Measurements from ENCODE around the gene HAPLN2. TPM values are rescaled to one million over a fixed set of nuclear protein-coding genes. Genes with fewer than 3 reads are reported as not detected.
A peak's percentile ranks its signal among the peaks of the same experiment; 100 is the strongest.
"Not testable (repeated sequence)": the region's sequence is repeated elsewhere in the genome, so short reads cannot be mapped to it uniquely, and the experiment has no call there.

Gene HAPLN2
- total RNA-seq, 1 donor from 2014 or later = 0.41 TPM

DNA sequence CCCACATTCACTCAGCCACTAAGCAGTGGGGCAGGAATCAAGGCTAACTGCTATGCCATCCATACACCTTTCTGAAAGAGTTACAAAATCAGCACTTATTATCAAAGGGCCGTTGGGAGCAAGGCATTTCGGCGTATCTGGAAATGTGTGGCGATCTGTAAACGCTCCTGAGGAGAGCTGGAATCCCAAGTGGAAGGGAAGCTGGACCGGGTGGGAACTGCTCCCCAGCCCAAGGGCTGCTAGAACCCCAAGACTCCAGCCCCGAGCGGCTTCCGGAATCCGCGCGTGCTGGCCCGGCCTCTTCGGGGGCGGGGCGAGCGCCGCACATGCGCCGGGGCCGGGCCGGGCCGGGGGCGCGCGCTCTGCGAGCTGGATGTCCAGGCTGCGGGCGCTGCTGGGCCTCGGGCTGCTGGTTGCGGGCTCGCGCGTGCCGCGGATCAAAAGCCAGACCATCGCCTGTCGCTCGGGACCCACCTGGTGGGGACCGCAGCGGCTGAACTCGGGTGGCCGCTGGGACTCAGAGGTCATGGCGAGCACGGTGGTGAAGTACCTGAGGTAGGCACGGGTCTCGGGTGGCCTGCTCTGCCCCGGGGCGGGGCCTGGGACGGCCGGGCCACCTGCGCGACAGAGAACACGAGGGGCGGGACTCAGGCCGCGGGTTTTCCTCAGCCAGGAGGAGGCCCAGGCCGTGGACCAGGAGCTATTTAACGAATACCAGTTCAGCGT is 27.6 kb upstream of the HAPLN2 start, which contains the start of gene NAXE:
TSS of gene NAXE (plus strand) at position 345 of the 726 bp plus-strand sequence. CDS start at position 374, 29 bp downstream.
- FAIRE-seq (no peak), DNase-seq (ENCODE audit: low spot score in 2 of 2) (peak; percentile 83 to 86)

DNA sequence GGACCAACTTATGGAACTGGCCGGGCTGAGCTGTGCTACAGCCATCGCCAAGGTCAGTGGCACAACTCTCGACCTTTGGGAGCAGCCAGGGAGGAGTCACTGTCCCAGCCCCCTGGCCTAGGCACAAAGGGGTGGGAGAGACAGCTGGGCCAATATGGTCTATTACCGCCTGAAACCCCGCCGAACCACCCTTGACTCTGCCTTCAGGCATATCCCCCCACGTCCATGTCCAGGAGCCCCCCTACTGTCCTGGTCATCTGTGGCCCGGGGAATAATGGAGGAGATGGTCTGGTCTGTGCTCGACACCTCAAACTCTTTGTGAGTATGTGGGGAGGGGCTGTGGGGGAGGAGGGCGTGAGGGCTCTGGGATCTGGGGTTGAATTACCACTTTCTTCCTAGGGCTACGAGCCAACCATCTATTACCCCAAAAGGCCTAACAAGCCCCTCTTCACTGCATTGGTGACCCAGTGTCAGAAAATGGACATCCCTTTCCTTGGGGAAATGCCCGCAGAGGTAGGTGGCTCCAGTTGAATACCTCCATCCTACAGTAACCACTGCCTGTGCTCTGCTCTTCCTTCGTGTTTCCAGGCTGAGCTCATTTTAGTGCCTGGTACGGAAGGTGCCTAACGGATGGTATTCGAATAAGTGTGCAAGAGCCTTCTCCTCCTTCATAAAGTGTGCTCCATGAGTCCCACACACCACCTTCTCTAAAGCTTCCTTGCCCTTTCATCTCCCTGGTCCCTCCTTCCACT is 26.9 kb upstream of the HAPLN2 start:
- DNase-seq (ENCODE audit: low spot score in 2 of 2) (no peak), FAIRE-seq (no peak)

DNA sequence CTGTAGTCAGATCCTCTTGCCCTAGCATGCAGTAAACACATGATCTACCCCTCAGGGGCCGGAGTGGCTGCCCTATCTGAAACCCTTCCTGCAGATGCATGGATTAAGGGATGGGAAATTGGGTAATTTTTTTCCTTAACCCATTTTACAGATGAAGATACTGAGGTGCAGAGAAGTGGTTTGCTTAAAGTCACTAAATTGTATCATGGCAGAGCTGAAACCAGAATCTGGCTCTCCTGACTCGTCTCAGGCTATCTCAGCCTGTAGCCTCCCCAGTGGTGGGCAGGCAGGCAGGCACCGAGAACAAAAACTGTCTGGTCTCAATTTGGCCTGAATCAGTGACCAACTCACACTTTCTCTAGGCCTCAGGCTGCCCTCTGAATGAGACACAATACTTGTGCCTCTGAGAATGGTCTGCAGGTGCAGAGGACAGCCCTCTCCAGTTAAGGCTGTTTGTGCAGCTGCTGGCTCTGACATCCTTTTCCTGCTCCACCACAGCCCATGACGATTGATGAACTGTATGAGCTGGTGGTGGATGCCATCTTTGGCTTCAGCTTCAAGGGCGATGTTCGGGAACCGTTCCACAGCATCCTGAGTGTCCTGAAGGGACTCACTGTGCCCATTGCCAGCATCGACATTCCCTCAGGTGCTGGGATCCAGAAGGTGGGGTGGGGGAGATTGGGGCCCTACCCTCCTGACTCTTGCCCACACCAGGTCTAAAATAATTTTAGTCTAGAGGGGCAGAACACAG is 26.1 kb upstream of the HAPLN2 start:
- FAIRE-seq = no peak
- DNase-seq (ENCODE audit: low spot score in 2 of 2) = no peak

DNA sequence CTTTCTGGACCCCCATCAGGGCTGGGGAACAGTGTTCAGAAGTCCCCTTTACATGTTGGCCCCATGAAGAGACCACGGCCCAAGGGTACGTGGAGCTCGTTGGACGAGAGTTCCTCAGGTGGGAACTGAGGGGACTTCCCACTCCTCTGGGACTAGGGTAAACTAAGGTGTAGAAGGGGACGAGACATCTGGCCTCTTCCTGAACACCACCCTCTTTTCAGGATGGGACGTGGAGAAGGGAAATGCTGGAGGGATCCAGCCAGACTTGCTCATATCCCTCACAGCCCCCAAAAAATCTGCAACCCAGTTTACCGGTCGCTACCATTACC is 25.6 kb upstream of the HAPLN2 start:
- no peak for FAIRE-seq
- no peak for DNase-seq (ENCODE audit: low spot score in 2 of 2)

DNA sequence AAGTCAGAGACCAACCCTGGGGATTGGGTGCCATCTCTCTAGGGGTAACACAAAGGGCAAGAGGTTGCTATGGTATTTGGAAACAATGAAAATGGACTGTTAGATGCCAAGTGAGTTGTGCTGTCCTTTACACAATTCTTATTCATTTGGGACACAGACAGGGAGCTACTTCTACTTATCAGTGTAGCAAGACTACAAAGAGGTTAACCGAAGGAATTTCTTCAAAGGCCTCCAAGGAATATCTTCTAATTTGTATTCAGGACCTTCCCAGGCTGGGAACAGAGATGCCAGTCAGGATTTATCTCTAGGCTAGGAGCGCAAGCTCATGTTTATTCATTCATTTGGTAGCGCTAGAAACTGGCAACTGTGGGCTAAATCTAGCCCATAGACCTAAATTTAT is 25.0 kb upstream of the HAPLN2 start:
- no peak for DNase-seq (ENCODE audit: low spot score in 2 of 2)
- FAIRE-seq = no peak

DNA sequence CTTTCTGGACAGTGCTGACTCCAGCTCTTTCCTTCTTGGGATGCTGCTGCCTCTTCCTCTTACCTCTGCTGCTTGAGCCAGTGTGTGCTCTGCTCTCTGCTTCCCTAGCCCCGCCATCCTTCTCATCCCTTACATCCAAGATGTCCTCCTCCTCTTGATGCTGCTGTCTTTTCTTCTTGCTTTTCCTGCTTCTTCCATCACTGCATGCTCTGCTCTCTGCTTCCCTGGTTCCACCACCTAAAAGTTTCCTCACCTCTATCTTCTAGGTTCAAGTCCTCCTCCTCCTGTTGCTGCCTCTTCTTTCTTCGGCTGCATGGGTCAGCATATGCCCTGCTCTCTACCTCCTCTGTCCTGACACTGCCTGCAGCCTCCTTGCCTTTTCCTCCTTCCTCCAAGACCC is 24.2 kb upstream of the HAPLN2 start:
- FAIRE-seq (no peak), DNase-seq (ENCODE audit: low spot score in 2 of 2) (no peak)

DNA sequence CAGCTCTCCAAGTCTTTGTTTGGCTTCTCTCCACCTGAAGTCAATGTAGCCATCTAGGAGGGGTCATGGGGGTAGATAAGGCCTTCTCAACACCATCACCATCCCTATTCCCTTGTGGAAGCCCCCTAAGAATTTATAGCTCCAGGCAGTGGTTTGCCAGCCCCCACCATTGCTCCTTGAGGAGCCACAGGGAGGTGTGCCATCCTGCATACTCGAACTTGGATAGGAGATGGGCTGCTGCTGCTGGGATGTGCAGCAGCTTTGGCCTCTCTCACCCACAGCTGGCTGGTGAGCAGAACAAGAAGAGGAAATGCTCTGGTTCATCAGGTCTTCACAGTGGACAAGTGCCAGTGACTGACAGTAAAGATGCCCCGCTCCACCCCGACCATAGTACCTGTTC is 22.8 kb upstream of the HAPLN2 start:
- FAIRE-seq (no peak), DNase-seq (ENCODE audit: low spot score in 2 of 2) (no peak)

DNA sequence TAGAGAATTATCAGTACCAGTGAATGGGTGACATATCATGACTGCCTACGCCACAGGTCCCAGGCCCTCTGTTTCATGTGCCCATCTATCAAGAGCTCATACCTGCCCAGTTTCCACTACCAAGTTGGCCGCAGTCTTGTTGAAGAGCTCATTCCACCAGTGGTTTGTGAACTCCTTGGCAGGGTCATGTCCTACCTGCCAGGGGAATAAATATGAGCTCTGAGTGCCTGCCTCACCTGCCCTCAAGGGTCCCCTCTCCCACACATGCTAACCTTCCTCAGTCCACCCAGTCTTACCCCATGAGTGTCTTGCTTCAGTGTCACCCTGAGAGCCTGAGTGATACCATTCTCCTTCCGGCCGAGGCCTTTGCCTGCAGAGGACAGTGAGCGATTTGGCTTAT is 21.1 kb upstream of the HAPLN2 start:
- DNase-seq (ENCODE audit: low spot score in 2 of 2) = no peak
- FAIRE-seq = no peak

DNA sequence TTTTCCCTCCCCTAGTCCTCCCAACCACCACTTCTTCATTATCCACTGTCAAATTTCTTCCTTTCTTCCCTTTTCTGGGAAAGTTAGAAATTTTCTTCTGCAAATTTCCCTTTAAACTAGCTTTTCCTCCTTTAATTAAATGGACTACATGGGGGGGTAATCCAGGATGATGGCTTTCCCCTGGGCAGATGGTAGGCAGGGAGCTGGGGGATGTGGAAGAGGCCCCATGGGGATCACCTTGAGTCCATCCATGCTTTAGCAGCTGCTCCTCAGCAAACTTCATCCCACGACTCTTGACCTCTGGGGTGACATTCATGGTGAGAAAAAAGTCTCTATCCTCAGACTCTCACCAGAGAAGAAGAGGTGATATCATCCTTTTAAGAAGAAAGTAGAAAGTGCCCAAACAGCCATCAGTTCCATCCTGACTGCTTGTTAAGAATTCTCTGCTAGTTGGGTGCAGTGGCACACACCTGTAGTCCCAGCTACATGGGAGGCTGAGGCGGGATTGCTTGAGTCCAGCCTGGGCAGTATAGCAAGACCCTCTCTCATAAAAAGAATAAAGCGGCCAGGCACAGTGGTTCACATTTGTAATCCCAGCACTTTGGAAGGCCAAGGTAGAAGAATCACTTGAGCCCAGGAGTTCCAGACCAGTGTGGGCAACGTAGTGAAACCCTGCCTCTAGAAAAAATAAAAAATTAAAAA is 20.3 kb upstream of the HAPLN2 start:
- FAIRE-seq = no peak

DNA sequence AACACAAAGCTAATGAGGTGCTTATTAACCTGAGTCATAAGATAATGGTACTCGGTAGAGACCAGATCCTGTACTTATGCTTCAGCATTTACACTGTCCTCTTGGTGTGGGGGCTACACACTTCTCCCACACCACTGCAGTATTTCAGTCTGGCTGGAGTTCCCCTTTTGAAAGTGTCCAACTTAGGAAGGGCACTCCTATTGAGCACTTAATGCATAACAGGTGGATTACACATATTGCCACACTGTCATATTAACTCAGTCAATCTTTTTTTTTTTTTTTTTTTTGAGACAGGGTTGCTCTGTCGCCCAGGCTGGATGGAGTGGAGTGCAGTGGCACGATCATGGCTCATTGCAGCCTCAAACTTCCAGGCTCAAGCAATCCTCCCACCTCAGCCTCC is 19.4 kb upstream of the HAPLN2 start:
- FAIRE-seq (no peak), DNase-seq (ENCODE audit: low spot score in 2 of 2) (no peak)

More for the DNA sequence above, 20.3 kb upstream of the HAPLN2 start:
- DNase-seq (ENCODE audit: low spot score in 2 of 2) = no peak

DNA sequence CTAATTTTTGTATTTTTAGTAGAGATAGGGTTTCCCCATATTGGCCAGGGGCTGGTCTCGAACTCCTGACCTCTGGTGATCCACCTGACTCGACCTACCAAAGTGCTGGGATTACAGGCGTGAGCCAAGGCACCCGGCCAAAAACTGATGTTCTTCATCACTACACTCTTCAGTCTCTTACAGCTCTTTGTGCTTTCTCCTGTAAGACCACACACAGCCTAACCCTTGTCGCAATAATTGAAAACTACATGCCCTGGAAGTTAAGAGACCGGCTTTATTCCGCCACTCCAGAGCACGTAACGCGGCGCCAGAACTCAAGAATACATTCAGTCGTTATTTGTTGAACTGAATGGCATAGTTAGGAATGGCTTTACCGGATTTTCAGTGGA is 18.5 kb upstream of the HAPLN2 start:
- no peak for FAIRE-seq
- no peak for DNase-seq (ENCODE audit: low spot score in 2 of 2)

DNA sequence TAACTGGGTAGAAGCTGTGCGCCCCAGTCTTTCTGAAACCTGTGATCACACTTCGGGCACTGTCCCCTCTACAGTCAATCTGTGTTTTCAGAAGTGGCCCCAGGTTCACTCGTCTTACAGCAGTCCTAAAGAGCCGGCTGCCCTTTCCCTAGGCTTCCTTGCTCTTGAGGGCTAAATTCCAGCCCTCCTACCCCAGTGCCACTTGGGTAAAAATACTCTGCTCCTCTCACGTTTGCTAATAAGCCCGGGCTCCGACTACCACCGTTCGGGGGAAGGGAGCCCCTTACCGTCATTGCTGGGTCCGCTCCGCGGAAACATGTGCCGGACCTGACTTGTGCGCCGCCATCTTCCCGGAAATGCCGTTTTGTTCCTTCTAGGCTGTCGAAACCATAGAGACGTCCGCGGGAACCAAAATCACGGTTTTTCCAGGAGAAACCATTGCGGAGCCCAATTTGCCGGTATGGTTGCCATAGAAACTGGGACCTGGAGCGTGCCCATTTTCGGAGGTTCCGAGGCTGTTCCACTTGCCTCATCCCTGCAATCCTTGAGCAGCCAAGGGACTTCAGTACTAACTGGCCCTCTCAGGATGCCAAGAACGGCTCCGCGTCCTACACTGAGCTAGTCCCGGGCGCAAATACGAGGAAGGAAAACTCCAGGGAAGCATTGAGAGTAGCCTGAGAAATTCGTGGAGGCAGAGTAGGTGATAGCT is 17.9 kb upstream of the HAPLN2 start, which contains the start of gene GPATCH4:
TSS of gene GPATCH4 (minus strand) at position 358 of the 709 bp plus-strand sequence.
- DNase-seq (ENCODE audit: low spot score in 2 of 2) (peak; percentile 46 to 67), FAIRE-seq (no peak)

DNA sequence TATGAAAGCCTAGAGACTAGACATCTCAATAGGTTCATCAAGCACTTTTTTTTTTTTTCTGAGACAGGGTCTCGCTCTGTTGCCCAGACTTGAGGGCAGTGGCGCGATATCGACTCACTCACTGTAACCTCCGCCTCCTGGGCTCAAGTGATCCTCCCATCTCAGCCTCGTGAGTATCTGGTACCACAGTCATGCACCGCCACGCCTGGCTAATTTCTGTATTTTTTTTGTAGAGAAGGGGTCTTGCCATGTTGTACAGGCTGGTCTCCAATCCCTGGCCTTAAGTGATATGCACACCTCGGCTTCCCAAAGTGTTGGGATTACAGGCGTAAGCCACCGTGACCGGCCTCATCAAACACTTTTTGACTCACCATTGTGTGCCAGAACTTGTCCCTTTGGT is 17.3 kb upstream of the HAPLN2 start:
- FAIRE-seq = no peak
- no peak for DNase-seq (ENCODE audit: low spot score in 2 of 2)

DNA sequence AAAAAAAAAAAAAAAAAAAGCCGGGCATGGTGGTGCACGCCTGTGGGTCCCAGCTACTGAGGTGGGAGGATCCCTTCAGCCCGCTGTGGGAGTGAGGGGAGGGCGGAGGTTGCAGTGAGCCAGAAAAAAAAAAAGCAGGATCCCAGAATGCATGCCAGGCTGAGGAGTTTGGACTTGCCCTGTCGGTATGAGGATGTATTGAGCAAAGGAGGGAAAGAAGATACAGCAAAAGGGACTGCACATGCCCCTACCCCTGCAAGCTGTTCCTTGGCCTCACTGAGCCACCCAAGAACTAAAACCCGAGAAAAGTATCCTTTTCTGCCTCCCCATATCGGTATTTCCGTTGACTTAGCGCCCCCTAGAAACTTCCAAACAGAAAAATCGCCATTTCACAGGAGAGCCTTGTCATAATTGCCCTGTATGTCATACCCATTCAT is 16.6 kb upstream of the HAPLN2 start:
- FAIRE-seq (no peak), DNase-seq (ENCODE audit: low spot score in 2 of 2) (no peak)

DNA sequence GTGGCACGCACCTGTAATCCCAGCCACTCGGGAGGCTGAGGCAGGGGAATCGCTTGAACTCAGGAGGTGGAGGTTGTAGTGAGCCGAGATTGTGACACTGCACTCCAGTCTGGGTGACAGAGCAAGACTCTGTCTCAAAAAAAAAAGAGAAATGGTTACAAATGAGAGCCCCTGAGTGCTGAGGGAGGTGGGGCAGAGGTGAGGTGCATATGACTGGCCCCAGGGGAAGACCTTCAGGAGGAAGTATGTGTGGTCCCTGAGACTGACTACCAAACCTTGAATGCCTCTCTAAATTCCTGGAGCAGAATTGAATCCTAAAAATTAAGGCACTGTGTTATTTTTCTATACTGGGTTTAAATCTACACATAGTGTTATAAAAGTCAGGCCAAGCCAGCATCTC is 11.9 kb upstream of the HAPLN2 start:
- FAIRE-seq; DNase-seq (ENCODE audit: low spot score in 2 of 2): not testable (repeated sequence)

DNA sequence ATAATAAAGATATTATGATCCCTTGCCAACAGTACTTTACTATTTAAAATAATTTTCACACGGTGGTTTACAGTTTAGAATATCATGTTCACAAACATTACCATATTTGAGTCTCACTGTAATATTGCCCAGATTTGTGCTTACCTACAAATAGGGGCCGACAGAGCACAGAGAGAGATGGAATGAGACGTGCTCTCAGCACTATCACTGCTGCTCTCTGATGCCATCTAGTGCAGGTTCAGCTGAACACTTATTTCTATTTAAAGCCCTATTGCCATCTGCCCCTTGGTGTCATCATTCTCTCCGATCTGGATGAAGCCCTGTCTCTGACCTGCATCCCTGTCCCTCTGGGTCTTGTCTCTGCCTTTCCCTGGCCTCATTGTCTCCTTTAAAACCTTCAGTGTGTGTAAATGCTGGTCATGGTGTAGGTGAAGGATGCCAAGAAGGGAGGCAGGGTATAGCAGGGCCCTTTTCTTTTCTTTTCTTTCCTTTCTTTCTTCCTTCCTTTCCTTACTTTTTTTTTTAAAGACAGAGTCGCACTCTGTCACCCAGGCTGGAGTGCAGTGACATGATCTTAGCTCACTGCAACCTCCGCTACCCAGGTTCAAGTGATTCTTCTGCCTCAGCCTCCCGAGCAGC is 11.1 kb upstream of the HAPLN2 start:
- FAIRE-seq (peak; percentile 24), DNase-seq (ENCODE audit: low spot score in 2 of 2) (peak in 1 of 2 donors; percentile 63)

DNA sequence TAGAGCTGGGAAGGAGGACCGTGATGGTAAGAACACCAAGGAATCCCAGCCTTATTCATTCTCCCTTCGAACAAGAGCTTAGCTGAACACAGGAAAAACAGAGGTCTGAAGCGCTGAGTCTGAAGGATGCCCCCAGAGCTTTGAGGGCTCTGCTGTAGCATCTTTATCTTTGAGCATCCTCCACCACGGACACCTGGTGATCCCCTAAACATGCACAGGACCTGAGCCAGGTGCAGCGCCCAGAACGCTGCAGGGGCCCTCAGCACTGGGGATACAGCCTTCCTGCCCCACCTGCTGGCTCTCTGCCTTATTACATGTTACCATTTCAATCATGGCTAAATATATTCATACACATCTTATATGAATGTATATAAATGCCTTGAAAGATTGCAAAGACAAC is 10.2 kb upstream of the HAPLN2 start:
- DNase-seq (ENCODE audit: low spot score in 2 of 2) = no peak
- FAIRE-seq = no peak

DNA sequence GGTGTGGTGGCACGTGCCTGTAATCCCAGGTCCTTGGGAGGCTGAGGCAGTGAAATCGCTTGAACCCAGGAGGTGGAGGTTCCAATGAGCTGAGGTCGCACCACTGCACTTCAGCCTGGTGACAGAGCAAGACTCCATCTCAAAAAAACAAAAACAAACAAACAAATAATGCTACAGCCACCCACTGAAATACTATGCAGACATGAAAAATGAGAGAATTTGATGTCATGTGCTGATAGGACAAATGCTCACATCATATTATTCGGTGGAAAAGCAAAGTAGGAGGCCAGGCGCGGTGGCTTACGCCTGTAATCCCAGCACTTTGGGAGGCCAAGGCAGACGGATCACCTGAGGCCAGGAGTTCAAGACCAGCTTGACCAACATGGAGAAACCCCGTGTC is 9.1 kb upstream of the HAPLN2 start:
- not testable (repeated sequence) for DNase-seq (ENCODE audit: low spot score in 2 of 2); FAIRE-seq

DNA sequence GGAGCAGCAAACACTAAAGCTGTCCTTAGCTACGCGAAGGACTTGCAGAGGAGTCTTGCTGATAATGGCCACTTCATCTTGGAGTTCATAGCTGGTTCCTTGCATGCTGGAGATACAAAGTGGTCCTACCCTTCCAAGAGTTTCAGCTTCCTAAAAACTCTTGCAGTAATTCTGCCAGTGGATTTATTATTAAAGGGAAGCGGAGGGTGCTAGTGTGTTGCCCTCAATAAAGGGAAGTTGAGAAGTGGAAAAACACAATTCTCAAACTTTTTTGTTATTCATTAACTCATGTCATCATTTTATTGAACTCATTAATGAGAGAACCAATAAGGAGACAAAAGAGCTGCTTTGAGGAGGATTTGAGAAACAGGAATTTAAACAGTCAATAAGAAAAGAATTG is 6.5 kb upstream of the HAPLN2 start:
- FAIRE-seq = no peak

More for the DNA sequence above, 6.5 kb upstream of the HAPLN2 start:
- DNase-seq (ENCODE audit: low spot score in 2 of 2) = no peak
